ENCODE measurements around the gene FN1.
"Not testable (repeated sequence)": the region's sequence is repeated elsewhere in the genome, so short reads cannot be mapped to it uniquely, and the experiment has no call there.

FN1 gene

DNA sequence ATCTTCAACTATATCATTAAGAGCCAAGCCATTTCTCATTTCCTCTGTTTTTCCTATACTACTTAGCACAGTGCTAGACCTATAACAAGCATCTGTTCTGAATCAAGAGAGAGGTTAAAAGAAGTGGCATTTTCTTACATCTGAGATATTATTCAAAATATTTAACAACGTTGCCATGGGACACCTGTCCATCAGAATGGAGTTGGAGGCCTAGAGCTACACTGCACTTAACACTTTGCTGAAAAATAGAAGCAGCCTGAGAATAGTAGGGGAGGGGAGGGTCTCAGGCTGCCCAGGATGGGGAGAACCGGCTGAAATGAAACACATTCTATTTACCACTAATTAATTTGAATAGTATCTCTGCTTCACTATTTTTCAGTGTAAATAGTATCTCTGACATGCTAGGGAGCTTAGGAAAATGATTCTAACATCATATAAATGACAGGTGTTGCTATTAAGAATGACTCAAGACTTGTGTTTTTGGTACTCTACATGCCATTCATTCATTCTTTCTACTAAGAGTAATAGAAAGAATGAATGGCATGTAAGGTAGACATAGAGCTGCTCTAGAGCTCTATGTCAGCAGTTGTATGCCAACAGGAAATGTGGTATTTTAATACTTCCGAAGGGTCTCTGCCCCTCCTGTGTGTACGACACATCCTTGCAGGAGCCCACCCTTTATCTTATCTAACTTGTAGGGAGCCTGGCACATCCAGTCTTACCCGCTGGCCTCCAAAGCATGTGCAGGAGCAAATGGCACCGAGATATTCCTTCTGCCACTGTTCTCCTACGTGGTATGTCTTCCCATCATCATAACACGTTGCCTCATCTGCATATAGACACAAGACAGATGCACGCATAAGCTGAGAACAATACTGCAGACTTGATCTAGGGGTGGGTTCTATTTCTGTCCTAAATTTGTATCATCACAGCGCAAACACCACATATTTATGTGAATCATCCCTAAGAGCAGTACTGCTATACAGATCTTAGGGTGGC is 71.4 kb downstream of the FN1 start:
- DNase-seq (ENCODE audit: low read depth in 3 of 3), result no peak

GRCh38 chr2:215363461-215364156 is 72.3 kb downstream of the FN1 start:
- DNase-seq (ENCODE audit: low read depth in 3 of 3), result no peak

GRCh38 chr2:215363039-215363438 is 72.8 kb downstream of the FN1 start:
- no peak for DNase-seq (ENCODE audit: low read depth in 3 of 3)

DNA sequence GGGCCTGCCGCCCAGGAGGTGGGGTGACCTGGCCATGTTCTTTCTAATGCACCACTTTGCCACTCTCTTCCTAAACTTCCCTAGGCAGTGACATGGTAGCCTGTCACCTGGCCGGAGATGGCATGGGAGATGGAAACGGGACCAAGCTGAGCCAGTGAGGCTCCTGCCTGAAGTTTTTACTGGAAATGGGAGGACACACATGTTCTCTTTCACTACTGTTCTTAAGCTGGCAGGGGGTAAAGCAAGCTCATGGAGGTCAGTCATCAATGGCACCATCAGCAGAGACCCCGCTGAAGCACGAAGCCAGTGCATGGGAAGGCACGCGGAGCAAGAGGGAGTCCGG is 73.3 kb downstream of the FN1 start:
- no peak for DNase-seq (ENCODE audit: low read depth in 3 of 3)

- no peak for DNase-seq (ENCODE audit: low read depth in 3 of 3)
These were observed 73.8 kb downstream of the FN1 start for GRCh38 chr2:215361876-215362561.

DNA sequence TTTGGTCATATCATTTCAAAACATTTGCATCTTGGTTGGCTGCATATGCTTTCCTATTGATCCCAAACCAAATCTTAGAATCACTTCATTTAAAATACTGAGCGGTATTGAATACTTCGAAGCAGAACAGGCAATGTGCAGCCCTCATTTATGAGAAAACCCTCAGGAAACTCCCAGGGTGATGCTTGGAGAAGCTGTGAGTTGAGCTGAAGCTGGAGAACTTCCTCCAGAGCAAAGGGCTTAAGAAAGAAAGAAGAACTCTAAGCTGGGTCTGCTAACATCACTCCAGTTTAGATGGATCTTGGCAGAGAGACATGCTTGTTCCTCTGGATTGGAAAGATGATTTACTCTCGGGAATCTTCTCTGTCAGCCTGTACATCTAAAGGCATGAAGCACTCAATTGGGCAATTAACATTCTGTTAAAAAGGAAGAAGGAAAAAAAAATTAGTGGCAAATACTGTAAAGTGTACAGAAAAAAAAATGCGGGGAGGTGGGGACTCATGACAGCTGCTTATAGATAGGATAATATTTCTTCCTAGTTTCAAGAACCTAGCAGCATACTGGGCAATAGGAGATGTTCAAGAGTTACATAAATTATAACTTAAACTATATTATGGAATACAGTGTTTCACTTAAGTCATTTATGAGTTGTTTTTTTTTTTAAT is 74.5 kb downstream of the FN1 start:
- DNase-seq (ENCODE audit: low read depth in 3 of 3), result no peak

DNA sequence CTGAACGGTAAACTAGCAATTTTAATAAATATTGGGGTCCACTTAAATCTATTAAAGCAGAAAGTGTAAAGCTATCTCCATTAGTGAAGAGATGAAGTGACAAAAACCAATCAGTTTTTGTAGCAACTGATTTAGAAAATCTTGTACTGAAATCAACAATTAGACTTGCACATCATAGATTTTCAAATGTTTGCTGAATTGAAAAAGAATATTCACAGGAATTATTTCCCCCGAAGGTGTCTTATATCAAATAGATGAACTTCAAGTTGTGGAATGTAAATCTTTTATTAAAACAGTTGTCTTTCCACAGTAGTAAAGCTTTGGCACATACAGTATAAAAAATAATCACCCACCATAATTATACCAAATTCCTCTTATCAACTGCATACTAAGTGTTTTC is 75.3 kb downstream of the FN1 start:
- DNase-seq (ENCODE audit: low read depth in 3 of 3), result no peak

DNA sequence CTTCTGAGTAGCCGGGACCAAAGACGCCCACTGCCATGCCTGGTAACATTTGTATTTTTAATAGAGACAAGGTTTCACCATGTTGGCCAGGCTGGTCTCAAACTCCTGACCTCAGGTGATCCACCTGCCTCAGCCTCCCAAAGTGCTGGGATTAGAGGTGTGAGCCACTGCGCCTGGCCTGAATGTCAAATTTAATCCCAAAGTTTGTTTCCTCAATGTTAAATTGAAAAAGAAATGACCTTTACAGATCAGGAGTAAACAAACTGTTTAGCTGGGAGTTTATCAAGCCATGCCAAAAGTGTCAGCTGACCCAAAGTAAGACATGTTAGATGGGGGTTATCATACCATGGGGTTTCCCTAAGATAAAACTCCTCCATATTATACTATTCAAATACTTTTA is 75.8 kb downstream of the FN1 start:
- not testable (repeated sequence) for DNase-seq (ENCODE audit: low read depth in 3 of 3)

DNA sequence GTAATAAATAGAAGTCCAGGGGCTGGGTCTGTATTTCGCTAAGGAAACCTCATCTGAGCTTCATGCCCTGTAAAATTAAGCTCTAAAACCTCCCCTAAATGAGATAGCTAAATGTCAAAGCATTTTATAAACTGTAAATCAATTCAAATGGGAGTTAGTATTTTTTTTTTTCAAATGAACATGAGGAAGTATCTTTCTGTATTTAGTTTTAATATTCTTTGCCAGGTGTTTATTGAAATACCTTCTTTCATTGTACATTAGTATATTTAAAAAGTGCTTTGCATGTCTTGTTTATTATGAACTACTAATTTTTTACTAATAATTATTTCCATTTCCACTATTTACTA is 76.3 kb downstream of the FN1 start:
- no peak for DNase-seq (ENCODE audit: low read depth in 3 of 3)

- no peak for DNase-seq (ENCODE audit: low read depth in 3 of 3)
These were observed 76.8 kb downstream of the FN1 start for GRCh38 chr2:215358891-215359575.

DNA sequence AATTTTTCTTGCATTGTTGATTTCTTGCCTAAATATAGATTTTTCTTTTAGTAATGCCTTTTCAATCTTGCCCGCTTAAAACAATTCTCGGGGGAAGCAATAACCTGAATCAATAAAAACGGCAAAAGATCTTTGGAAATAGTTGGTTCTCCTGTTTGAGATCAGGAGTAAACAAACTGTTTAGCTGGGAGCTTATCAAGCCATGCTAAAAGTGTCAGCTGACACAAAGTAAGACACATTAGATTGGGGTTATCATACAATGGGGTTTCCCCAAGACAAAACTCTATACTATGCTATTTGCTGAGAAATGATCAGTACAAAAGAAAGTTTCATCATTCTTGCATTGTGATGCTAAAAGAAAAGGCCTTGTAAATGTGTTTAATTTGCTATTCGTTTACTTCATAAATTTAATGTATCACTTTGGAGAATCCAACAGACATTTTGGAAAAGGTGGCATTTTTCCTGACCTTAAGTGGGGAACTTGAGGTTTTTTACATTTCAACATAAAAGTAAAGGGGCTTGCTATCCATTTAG is 77.5 kb downstream of the FN1 start:
- DNase-seq (ENCODE audit: low read depth in 3 of 3), result no peak

DNA sequence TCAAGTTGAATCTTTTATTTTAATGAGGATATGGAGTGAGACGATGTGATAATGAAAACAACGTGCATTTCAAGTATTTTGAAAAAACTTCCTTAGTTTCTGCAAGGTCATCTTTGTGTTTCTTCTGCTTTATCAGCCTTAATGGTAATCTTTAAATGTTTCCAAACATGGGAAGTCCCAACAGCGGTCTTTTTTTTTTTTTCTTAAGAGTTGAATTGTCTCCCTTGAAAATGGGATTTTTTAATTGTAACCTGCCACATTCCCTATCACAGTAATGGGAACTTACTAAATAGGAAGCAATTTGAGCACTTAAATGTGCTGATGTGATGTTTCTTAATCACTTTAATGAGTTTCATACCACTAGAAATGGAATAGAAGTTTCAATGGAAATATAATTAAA is 78.2 kb downstream of the FN1 start:
- DNase-seq (ENCODE audit: low read depth in 3 of 3), result no peak

DNA sequence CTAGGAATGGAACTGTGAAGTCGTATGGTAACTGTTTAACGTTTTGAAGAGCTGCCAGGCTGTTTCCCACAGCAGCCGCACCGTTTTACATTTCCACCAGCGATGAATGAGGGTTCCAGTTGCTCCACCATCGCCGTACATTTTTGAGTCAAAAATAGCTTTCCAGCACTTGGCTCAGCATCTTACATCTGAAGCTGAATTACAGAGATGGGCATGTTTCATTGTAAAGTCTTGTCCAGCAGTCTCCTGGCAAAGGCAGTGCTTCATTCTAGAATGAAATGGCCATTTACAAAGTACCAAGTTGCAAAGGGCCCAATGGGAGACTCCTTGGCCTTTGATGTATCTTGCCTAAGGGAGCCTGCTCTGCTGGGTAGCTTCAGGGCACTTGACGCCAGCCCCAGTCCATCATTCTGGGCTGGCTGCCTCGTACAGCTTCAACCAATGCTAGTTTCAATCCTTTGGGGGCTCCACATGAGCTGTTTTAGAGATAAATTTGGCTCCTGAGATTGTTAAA is 78.9 kb downstream of the FN1 start:
- no peak for DNase-seq (ENCODE audit: low read depth in 3 of 3)

- DNase-seq (ENCODE audit: low read depth in 3 of 3), result no peak
These were observed 79.4 kb downstream of the FN1 start for GRCh38 chr2:215356334-215356947.

- DNase-seq (ENCODE audit: low read depth in 3 of 3), result no peak
These were observed 80.1 kb downstream of the FN1 start for GRCh38 chr2:215355801-215356200.

- DNase-seq (ENCODE audit: low read depth in 3 of 3), result no peak
These were observed 80.8 kb downstream of the FN1 start for GRCh38 chr2:215354771-215355695.

- DNase-seq (ENCODE audit: low read depth in 3 of 3), result no peak
These were observed 83.3 kb downstream of the FN1 start for GRCh38 chr2:215352602-215353001.

DNA sequence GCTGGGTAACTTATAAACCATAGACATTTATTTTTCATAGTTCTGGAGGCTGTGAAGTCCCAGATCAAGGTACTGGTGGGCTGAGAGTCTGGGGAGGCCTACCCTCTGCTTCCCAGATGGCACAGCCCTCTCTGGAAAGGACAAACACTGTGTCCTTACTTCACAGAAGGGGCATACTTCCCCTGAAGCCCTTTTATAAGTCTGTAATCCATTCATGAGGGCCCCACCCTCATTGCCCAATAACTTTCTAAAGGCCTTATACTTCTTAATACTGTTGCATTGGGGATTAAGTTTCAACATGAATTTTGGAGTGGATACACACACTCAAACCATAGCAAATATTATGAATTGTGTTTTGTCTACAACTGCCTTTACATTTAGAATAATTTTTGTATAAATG is 88.0 kb downstream of the FN1 start:
- no peak for DNase-seq (ENCODE audit: low read depth in 3 of 3)

DNA sequence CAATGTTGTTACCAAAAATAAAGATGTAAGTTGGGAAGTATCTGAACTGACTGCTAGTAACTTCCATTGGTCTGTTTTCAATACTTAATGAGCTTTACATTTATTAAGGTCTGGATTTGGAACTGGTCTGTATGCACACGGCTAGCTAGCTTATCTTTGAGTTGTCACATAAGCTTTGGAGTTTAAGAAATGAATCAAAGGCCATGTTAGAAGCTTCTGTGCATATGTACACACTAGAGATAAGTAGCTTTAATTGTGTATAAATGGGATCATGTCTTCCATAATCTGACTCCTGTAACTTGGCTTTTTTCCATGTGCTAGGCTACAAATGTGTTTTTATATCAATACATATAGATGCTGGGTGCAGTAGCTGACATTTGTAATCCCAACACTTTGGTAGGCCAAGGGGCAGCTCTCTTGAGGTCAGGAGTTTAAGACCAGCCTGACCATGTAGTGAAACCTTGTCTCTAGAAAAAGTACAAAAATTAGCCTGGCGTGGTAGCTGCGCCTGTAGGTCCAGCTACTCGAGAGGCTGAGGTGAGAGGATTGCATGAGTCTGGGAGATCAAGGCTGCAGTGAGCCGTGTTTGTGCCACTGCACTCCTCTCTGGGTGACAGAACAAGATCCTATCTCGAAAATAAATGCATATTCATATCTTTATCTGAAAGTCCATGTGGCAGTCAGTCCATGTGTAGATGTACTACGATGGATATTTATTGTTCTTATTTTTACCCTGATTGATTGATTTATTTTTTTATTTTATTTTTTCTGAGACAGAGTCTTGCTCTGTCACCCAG is 96.8 kb downstream of the FN1 start:
- no peak for DNase-seq (ENCODE audit: low read depth in 3 of 3)

All from stimulated activated CD4-positive, alpha-beta T cell treated with anti-CD3 and anti-CD28 coated beads, TNF-alpha, amount 100 ng/mL, for 48 hours (primary cell).